Left lobe of liver (tissue), 2 donors: ENCODE data around the gene OSBPL10. TPM values are rescaled to one million over a fixed set of nuclear protein-coding genes. Genes with fewer than 3 reads are reported as not detected.

Experiments used
- ATAC-seq: fragments of 200-7000 bp; cut with Tn5 transposase; one replicate; pipeline ENCODE4 v1.9.1; 2020; ENCODE audit warnings: mild to moderate bottlenecking, moderate library complexity
- DNase-seq: peaks from one replicate; pipeline ENCODE4 v3.0.0-alpha.2; 2020; ENCODE audit warnings: low spot score
- total RNA-seq: library from RNA; stranded (reverse); gene quantifications from one replicate; pipeline ENCODE4 v1.2.1, GENCODE V29; 2021
- donor health status: DM: no; HTN: no; CAD: no; lungs with moderate emphysema.
- donor health status: DM: no; HTN: yes; CAD: no.

The OSBPL10 gene
- total RNA-seq, 1 donor from 2014 or later, result 3.2 TPM

DNA sequence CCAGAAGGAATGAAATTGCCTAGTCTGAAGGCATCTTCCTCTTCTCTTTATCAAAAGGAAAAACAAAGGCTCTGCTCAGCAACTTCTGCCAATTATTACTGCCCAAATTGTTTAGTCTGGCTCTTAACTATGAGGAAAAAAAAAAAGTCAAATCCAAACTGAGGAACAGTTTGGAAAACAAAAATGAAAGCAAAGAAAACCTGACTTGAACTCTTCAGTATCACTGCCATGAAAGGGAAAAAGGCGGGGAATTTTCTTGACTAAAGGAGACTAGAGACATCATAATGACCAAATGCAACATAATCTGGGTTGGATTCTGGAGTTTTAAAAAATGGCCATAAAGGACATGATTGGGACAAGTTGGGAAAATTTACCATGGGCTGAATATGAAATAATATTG is 292.1 kb downstream of the OSBPL10 start:
- ATAC-seq (no peak), DNase-seq (no peak)

DNA sequence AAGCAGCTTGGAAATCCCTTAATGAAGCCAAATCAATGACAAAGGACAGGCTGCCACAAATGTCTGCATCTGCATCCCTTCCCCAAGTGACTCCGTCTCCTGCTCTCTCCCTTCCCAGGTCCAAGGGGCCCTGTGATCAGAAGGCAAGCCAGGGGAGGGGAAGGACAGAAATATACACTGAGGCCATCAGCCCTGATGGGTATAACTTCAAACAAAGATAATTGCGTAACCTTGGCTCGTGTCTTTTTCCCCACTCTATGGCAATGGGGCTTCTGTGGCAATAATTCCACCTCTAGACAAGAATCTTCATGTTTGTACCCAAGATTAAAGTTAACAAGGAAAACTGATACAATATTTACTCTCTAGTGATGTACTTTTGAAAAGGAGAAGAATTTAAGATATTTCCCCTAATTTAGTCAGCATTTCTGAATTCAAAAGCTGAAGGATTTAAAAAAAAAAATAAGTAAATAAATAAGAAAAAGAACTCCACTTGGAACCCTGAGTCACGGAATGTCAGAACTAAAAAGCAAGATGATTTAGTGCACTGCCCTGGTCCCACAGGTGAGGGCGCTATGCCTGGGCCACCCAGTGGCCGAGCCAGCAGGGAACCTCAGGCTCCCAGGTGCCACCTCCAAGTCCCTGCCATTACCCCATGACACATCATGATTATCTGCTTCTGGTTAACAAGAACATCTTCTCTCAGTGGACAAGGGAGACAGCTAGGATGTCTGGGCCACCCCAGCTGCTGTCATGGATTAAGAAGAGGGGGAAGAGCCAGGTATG is 293.9 kb downstream of the OSBPL10 start:
- ATAC-seq, result no peak
- no peak for DNase-seq

DNA sequence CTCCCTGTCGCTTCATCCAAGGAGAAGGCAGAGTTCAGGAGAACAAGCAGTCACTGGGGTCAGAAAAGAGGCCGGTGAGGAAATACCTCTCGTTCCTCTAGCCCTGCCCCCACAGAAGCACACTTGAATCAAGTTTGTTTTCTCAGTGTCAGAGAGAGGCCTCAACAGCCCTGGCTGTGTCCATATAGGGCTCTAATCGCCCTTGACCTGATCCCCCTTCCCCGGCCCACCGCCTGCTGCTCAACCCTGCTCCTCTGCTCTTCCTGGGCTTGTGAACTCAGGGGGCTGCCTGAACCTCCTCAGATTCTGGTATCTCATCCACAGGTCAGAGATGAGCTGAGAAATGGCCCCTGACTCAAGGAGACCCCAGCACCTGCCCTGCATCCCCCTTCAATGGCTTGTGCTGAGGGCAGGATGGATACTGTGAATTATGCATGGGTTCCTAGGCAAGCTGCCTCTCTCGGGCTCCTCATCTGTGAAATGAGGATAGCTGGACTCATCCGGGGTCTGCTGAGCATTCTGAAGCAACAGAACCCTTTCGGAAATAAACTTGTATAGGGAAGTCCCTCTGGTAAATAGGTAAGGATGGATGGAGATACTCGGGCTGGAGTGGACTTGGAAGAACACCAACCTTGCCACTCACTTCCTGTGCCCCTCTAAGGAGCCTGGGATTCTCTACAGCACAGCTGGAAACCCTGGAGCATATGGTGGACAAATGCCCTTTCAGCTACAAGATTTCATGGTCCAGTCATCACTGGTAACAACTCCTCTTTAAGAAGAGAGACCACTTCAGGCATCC is 300.8 kb downstream of the OSBPL10 start:
- DNase-seq (no peak), ATAC-seq (no peak)

DNA sequence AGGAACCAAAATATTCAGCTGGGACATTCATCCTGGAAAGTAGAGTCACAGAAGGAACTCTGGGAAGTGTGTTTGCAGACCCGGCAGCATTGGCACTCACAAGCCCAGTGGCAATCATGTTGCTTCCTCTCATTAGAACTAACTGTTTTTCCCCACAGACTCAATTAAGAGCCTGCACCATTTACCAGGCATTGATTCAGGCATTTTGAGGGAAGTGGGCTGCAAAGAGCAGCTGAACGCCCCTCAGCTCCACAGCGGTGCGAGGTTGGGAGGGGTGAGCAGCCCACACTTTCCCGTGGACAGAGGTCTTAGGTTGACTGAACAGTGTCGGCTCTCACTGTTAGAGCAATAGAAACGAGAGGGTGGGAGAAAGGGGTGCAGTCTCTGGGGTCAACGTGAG is 304.5 kb downstream of the OSBPL10 start:
- DNase-seq (no peak), ATAC-seq (no peak)

DNA sequence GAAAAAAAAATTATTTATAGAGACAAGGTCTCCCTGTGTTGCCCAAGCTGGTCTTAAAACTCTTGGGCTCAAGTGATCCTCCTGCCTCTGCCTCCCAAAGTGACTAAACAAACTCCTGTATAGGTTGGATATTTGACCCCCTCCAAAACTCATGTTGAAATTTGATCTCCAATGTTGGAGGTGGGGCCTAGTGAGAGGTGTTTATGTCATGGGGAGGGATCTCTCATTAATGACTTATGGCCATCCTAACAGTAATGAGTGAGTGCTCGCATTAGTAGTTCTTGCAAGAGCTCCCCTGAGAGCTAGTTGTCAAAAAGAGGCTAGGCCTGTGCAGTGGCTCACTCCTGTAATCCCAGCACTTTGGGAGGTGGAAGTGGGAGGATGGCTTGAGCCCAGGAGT is 307.1 kb downstream of the OSBPL10 start:
- no peak for ATAC-seq
- DNase-seq, result no peak

DNA sequence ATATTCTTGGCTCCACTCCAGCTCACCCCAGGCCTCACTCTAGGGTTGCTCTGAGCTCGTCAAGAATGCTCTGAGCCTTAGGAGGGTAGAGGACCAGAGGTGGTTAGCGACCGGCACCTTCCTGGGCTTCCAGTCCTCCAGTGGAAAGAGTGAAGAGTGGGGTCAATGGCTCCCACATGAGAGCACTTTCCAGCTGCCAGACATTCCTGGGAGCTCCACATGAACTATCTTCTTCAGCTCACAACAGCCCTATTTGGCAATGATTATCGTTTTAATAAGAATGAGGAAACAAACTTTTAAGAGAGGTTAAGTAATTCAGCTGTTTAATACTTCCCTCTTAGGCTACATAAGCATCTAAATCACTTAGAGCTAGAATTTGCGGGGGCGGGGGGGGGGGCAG is 309.1 kb downstream of the OSBPL10 start:
- DNase-seq, result no peak
- ATAC-seq, result no peak

DNA sequence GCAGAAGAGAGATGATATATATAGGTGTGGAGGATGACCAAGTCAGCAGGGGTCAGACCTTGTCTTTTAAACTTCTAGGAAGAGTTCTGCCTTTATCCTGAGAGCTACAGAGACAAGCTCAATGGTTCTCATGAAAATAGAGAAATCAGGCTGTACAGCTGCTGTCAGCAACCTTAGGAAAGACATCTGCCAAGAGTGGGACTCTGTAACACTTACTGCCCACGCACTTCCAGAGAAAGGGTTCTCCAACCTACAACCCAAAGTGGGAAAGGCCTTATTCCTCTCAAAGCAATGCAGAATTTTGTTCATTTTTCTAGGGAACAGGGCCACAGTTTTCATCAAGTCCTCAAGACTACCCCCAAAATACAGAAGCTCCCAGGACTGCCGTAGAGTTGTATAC is 309.6 kb downstream of the OSBPL10 start:
- DNase-seq, result no peak
- ATAC-seq, result no peak

DNA sequence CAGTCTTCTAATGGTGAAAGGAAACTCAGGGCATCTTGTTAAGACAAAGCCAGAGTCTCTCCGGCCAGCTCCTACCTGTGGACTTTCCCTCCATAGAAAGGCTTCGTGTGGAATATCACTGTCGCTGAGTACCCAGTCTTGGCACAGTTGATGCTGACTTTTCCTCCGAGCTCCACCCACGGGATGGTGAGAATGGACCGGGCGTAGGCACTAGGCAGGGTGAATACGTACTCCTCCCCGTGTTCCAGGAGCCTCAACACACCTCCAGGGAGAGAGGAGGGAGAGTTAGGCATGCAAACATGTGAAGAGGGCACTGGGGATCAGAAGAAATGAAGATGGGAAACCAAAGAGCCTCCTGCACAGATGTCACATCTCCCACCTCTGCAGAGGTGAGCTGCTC is 310.3 kb downstream of the OSBPL10 start:
- DNase-seq, result no peak
- no peak for ATAC-seq

DNA sequence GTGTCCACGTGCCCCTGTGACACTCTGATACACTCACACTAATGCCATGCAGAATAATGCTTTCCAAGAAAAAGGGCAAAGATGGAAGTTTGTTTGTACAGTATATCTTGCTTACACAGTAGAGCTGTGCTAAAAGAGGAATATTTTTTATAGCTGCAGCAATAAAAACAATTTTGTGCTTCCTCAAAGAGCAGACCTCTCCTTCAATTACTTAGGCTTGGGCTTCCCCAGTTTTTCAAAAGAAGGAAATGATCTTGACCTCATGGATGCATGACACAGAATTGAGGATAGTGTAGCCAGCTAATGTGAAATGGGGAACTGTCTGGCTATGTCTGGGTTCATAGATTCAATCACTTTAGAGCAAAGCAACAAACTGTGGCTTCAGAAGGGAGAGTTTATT is 310.9 kb downstream of the OSBPL10 start:
- ATAC-seq (peak; percentile 39), DNase-seq (no peak)

DNA sequence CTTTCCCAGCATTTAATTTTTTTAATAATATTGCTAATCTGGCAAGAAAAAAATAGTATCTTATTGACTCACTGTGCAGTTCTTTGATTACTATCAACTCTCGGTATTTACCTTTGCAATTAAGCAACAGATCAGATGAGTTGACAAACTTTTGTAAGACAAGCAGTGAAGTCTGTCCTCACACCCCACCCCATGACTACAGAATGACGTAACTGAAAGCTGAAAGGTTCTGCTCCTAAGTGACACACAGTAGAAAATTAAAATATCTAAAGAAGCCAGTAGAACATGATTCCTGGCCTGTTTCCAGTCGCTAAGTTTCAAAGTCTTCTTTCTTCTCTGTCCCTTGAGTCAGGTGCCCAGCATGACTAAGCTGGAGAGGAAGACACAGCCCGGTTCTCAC is 312.8 kb downstream of the OSBPL10 start:
- ATAC-seq (peak; percentile 70), DNase-seq (no peak)

DNA sequence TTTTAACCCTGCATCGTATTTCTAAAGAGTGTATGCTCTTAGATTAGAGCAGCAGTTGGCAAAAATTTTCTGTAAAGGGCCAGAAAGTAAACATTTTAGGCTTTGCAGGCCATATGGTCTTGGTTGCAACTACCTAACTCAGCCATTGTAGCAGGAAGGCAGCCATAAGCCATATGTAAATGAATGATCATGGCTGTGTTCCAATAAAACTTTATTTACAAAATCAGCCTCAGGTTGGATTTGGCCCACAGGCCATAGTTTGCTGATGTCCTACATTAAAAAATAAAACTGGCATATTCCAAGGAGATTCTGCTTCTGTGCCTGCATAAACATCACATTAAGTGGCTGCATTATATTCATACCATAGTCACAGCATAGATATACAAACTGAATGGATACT is 313.5 kb downstream of the OSBPL10 start:
- no peak for DNase-seq
- ATAC-seq, result no peak

DNA sequence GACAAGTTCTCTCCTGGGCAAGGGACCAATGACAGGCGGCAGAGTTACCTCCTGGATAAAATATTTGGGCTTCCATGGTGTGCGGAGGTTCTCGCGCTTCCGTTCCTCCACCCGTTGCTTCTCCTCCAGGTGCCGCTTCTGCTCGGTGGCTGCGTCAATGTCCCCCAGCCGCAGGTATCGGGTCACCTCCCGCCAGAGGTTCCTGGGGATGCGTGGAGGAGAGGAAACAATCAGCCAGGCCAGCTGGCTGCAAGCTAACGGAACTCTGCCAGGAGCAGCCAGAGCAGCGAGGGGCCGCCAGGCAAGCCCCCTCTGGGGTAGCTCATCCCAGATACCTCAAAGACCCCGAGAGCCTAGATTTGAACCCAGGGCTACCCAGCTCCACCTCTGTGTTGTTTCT is 317.0 kb downstream of the OSBPL10 start:
- DNase-seq (no peak), ATAC-seq (no peak)

DNA sequence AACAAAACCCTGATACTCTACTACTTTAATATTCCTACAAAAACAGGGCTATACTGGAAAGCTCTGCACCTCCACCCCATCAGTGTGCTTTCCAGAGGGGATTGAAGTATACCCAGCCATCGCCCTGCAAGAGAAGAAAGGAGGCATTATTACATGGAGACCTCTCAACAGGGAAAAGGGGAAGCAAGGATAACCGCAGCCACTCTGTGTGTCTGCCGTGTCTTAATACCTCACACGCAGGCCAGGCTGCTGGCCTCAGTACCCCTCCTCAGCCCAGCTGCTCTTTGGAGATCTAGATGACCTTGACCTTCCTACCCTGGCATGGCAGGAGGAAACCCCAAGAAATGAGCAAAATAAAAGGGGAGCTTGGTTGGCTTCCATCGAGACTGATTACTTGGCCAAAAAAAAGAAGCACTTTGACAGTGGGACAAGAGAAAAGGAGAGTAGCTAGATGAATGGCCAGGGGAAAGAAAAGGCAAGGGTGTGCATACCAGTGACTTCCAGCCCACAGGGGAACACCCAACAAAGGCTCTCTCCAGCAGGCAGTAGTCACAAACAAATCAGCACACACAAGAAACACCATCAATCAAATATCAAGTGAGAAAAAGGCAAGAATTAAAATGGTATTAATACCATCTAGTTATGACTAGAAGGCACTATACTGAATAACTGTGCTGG is 318.9 kb downstream of the OSBPL10 start:
- DNase-seq, result no peak
- no peak for ATAC-seq

DNA sequence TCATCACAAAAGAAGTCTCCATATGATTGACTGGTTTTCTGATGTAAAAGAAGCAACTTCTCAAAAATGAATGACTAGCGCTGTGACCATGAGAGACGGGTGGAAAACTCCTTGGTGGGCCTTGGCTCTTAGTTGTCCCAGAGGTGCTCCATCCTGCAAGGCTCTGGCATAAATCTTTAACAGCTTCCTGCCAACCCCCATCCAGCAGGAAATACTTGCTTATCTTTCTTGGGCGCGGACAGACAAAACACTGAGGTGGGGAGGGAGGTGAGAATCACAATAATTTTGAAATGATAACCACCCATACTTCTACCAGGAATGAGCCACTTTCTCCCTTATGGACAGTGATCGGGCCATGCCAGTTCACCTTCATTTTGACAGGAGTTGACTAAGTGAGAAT is 319.8 kb downstream of the OSBPL10 start:
- ATAC-seq, result no peak
- no peak for DNase-seq

DNA sequence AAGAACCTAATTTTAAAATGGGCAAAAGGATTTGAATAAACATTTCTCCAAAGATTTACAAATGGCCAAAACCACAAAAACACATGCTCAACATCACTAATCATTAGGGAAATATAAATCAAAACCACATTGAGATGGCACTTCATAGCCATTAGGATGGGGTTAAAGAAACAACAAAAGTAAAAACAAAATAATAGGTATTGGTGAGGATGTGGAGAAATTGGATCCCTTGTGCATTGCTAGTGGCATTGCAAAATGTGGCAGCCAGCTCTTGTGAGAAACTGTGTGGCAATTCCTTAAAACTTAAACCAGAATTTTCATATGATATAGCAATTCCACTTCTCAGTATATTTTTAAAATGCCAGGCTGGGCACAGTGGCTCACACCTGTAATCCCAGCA is 321.8 kb downstream of the OSBPL10 start:
- DNase-seq (no peak), ATAC-seq (no peak)

DNA sequence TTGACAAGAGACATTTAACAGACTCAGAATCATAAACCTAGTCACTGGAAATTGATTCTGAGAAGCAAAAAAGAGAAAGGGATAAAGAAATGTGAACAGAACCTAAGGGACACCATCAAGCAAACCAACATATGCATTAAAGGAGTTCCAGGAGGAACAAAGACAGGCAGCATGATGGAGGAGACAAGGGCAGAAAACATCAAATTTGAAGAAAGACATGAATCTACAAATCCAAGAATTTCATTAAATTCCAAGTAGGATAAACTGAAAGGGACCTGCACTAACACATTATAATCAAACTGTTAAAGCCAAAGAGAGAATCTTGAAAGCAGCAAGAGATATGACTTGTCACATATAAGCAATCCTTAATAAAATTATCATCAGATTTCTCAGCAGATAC is 326.1 kb downstream of the OSBPL10 start:
- no peak for ATAC-seq
- no peak for DNase-seq

DNA sequence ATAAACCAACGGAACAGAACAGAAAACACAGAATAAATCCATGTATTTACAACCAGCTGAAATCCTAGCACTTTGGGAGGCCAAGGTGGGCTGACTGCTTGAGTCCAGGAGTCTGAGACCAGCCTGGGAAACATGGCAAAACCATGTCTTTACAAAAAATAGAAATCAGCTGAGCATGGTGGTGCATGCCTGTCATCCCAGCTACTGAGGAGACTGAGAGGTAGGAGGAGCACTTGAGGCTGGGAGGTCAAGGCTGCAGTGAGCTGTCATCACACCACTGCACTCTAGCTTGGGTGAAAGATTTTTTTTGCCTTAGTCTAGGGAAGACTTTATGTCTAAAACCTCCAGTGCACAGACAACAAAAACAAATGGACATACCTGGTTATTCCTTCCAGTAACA is 327.6 kb downstream of the OSBPL10 start:
- DNase-seq, result no peak

DNA sequence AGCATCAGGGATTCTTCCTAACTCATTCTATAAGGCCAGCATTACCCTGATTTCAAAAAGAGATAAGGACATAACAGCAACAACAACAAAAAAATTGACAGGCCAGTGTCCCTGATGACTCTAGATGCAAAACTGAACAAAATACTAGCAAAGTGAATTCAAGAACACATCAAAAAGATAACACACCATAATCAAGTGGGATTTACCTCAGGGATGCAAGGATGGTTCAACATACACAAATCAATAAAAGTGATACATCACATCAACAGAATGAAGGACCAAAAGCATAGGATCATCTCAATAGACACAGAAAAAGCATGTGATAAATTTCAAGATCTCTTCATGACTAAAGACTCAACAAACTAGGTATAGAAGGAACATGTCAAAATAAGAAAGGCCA is 328.8 kb downstream of the OSBPL10 start:
- no peak for ATAC-seq
- no peak for DNase-seq

More for the DNA sequence above, 327.6 kb downstream of the OSBPL10 start:
- ATAC-seq, result no peak

DNA sequence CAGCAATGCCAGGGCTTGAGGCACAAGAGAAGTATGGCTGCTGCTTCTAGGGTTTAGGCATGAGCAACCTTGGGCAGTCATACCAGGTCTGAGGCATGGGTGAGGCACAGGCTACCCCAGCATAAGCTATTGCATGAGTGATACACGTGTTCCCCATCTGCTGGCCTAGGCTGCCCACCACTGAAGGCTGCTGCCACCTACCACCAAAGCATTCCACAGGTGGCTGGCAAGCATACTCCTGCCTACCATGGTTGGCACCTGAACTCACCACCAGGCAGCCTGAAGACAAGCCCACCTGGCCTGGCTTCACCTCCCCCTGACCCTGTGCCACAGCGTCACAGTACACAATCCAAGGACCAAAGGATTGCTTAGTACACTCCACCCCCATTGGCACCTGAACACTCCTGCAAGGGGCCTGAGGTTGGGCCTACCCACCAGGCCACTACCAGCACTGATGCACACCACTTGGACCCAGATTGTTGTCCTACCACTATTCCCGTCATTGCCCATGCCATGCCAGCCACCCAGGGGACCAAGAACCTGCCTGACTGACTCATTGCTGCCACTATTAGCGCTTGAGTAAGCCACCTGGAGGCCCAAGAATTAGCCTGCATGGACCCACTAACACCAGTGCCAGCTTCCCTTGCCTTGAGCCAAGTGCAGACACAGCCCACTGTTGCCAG is 332.6 kb downstream of the OSBPL10 start:
- peak; percentile 33 for ATAC-seq
- DNase-seq, result no peak

DNA sequence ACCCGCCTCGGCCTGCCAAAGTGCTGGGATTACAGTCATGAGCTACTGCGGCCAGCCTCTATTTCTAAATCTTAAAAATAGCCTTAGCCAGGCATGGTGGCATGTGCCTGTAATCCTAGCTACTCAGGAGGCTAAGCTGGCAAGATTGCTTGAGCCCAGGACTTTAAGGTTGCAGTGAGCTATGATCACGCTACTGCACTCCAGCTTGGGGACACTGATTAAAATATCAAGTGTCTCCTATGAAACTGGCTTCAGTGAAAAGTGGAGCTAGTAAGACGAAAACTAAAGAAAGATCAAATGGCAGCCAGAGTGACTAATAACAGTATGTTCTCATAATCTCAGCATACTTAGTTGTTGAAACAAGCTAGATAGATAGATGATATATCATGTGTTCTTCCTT is 335.8 kb downstream of the OSBPL10 start:
- ATAC-seq, result no peak

DNA sequence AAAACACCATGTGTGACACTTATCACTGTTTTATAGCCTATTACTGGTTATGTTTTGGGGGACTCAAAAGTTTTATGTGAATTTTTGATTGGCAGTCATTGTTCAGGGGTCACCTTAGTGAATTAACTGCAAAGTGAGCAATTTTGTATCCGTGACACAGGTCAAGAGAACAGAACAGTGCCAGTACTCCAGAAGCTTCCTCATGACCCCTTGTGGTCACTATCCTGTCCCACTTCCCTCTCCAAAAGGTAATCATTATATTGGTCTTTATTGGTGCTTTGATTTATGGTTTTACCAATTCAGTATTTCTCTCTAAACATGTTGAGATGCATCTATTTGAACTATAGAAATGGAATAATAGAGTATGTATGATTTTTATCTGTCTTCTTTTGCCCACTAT is 341.2 kb downstream of the OSBPL10 start:
- no peak for DNase-seq
- ATAC-seq, result peak; percentile 42

More for the DNA sequence above, 335.8 kb downstream of the OSBPL10 start:
- no peak for DNase-seq
